Renal cortical epithelial cell (primary cell): Measurements from ENCODE around the gene PCDH9. TPM values are rescaled to one million over a fixed set of nuclear protein-coding genes. Genes with fewer than 3 reads are reported as not detected.

Source experiments
- DNase-seq: peaks from one replicate; pipeline ENCODE4 v3.0.0-alpha.2; 2011; ENCODE audit warnings: low read depth
- total RNA-seq: library from RNA; depleted of rRNA; stranded (reverse); fragments of >200 nt; gene quantifications from 2 replicates; pipeline ENCODE4 v1.2.3, GENCODE V29; 2014

Gene PCDH9
- total RNA-seq, 1 donor from 2014 or later: 4.6 TPM

GRCh38 chr13:67083519-67083918 is 146.6 kb downstream of the PCDH9 start:
- no peak for DNase-seq

GRCh38 chr13:67080351-67080750 is 149.8 kb downstream of the PCDH9 start:
- no peak for DNase-seq

GRCh38 chr13:67078062-67078461 is 152.1 kb downstream of the PCDH9 start:
- DNase-seq: no peak

GRCh38 chr13:67077132-67077531 is 153.0 kb downstream of the PCDH9 start:
- DNase-seq: no peak

GRCh38 chr13:67076378-67076777 is 153.8 kb downstream of the PCDH9 start:
- peak; percentile 51 for DNase-seq

- DNase-seq: peak; percentile 26
Observed at GRCh38 chr13:67075239-67075638, 154.9 kb downstream of the PCDH9 start.

GRCh38 chr13:67071918-67072598 is 158.1 kb downstream of the PCDH9 start:
- DNase-seq: no peak

GRCh38 chr13:67070306-67070705 is 159.8 kb downstream of the PCDH9 start:
- DNase-seq: no peak

- DNase-seq: no peak
Observed at GRCh38 chr13:67069117-67069767, 160.9 kb downstream of the PCDH9 start.

GRCh38 chr13:67064920-67065319 is 165.2 kb downstream of the PCDH9 start:
- DNase-seq: no peak

GRCh38 chr13:67063036-67063435 is 167.1 kb downstream of the PCDH9 start:
- peak; percentile 61 for DNase-seq

- DNase-seq: no peak
Observed at GRCh38 chr13:67062160-67062559, 168.0 kb downstream of the PCDH9 start.

- DNase-seq: no peak
Observed at GRCh38 chr13:67061750-67062149, 168.4 kb downstream of the PCDH9 start.

- DNase-seq: no peak
Observed at GRCh38 chr13:67052550-67053490, 177.3 kb downstream of the PCDH9 start.

- DNase-seq: no peak
Observed at GRCh38 chr13:67049744-67050143, 180.4 kb downstream of the PCDH9 start.

- DNase-seq: peak; percentile 84
Observed at GRCh38 chr13:67048821-67049150, 181.3 kb downstream of the PCDH9 start.

- DNase-seq: peak; percentile 83
Observed at GRCh38 chr13:67048084-67048820, 181.9 kb downstream of the PCDH9 start.

GRCh38 chr13:67045357-67045756 is 184.8 kb downstream of the PCDH9 start:
- no peak for DNase-seq

- DNase-seq: peak; percentile 24
Observed at GRCh38 chr13:67043901-67044300, 186.2 kb downstream of the PCDH9 start.

GRCh38 chr13:67042556-67042955 is 187.6 kb downstream of the PCDH9 start:
- DNase-seq: no peak

GRCh38 chr13:67036699-67037457 is 193.3 kb downstream of the PCDH9 start:
- DNase-seq: no peak
